B cell (primary cell): ENCODE data around the gene GSTO2. TPM values are rescaled to one million over a fixed set of nuclear protein-coding genes. Genes with fewer than 3 reads are reported as not detected.
"Not testable (repeated sequence)": the region's sequence is repeated elsewhere in the genome, so short reads cannot be mapped to it uniquely, and the experiment has no call there.

Source experiments
- ATAC-seq: fragments of 200-7000 bp; cut with Tn5 transposase; one replicate; pipeline ENCODE4 v1.10.0; 2021; ENCODE audit warnings: low read depth, mild to moderate bottlenecking, moderate number of reproducible peaks, moderate library complexity
- CTCF ChIA-PET: fragments of 350-600 bp; sonication (Branson Sonifier 250); formaldehyde crosslinking; loops from one replicate; lab custom pipeline; 2021; ENCODE audit warnings: antibody characterized with exemption, inconsistent platforms; lab: Charles Lee
- POLR2A ChIA-PET: fragments of 350-600 bp; sonication (Branson Sonifier 250); formaldehyde crosslinking; loops from one replicate; lab custom pipeline; 2021; ENCODE audit warnings: antibody characterized with exemption; lab: Charles Lee
- DNase-seq: peaks from one replicate; pipeline ENCODE4 v3.0.0; 2013
- H2AFZ ChIP-seq: 2 replicates; pipeline ENCODE4 v1.6.1; 2012; ENCODE audit warnings: mild to moderate bottlenecking, low read depth, low read length; ENCODE audit not compliant: insufficient read depth, poor library complexity, severe bottlenecking
- H3K27ac ChIP-seq, 2 donors: 1 replicate in 1 of 2; 2 replicates in 1 of 2; pipeline ENCODE4 v1.5.1; 2012 to 2013; ENCODE audit warnings: low read length in 2 of 2, mild to moderate bottlenecking in 2 of 2, moderate library complexity in 1 of 2
- H3K27me3 ChIP-seq, 4 experiments: fragments of 200-600 bp in 1 of 4; sonication (generic) in 1 of 4; replicated peaks in 1 of 4; 1 replicate in 2 of 4; 2 replicates in 2 of 4; pipeline versions ENCODE4 v1.6.1 to v1.7.0; 2013 to 2016; ENCODE audit warnings: low read length in 3 of 4, mild to moderate bottlenecking in 2 of 4, mixed read lengths in 1 of 4, moderate library complexity in 1 of 4; ENCODE audit not compliant: insufficient read depth in 4 of 4, control insufficient read depth in 3 of 4; ENCODE audit errors: control extremely low read depth in 1 of 4
- H3K36me3 ChIP-seq, 2 experiments: replicated peaks in 1 of 2; 1 replicate in 1 of 2; 2 replicates in 1 of 2; pipeline versions ENCODE4 v1.6.1 to v1.7.1; 2013; ENCODE audit warnings: low read length in 1 of 2; ENCODE audit not compliant: insufficient read depth in 2 of 2, control insufficient read depth in 1 of 2; ENCODE audit errors: control extremely low read depth in 1 of 2, extremely low read depth in 1 of 2
- H3K4me1 ChIP-seq, 2 donors: fragments of 200-600 bp in 1 of 2; sonication (generic) in 1 of 2; 1 replicate in 1 of 2; 2 replicates in 1 of 2; pipeline versions ENCODE4 v1.5.1 to v1.6.1; 2013 to 2017; ENCODE audit warnings: low read length in 2 of 2; ENCODE audit not compliant: control insufficient read depth in 2 of 2, insufficient read depth in 2 of 2
- H3K4me2 ChIP-seq: replicated peaks from 2 replicates; pipeline ENCODE3; 2012; ENCODE audit warnings: mild to moderate bottlenecking, low read depth, low read length; ENCODE audit not compliant: poor library complexity, severe bottlenecking
- H3K4me3 ChIP-seq, 5 experiments: fragments of 200-600 bp in 1 of 5; sonication (generic) in 1 of 5; 1 replicate in 3 of 5; 2 replicates in 2 of 5; pipeline versions ENCODE4 v1.5.1 to v1.7.0; 2011 to 2016; ENCODE audit warnings: low read length in 4 of 5, mild to moderate bottlenecking in 4 of 5, low read depth in 2 of 5, control low read depth in 1 of 5, moderate library complexity in 1 of 5; ENCODE audit not compliant: insufficient read depth in 1 of 5; ENCODE audit errors: control extremely low read depth in 1 of 5, extremely low read depth in 1 of 5
- H3K79me2 ChIP-seq: fragments of 200-600 bp; sonication (generic); one replicate; pipeline ENCODE4 v1.6.0; 2016; ENCODE audit warnings: low read length; ENCODE audit not compliant: control insufficient read depth, insufficient read depth
- H3K9ac ChIP-seq: fragments of 200-600 bp; sonication (generic); 2 replicates; pipeline ENCODE4 v1.6.1; 2017; ENCODE audit warnings: mild to moderate bottlenecking, low read length, moderate library complexity
- H3K9me3 ChIP-seq, 3 donors: one replicate each; pipeline versions ENCODE4 v1.6.1 to v1.7.1; 2013; ENCODE audit warnings: low read length in 2 of 3; ENCODE audit not compliant: control insufficient read depth in 2 of 3, insufficient read depth in 1 of 3; ENCODE audit errors: control extremely low read depth in 1 of 3
- H4K20me1 ChIP-seq: 2 replicates; pipeline ENCODE4 v1.6.0; 2012; ENCODE audit warnings: mild to moderate bottlenecking, low read length; ENCODE audit not compliant: insufficient read depth, control insufficient read depth, poor library complexity, severe bottlenecking
- H3K27ac Mint-ChIP-seq: one replicate; pipeline ENCODE4 v1.8.0; 2021; ENCODE audit warnings: mixed read lengths
- H3K27me3 Mint-ChIP-seq: one replicate; pipeline ENCODE4 v1.8.0; 2021; ENCODE audit warnings: mixed read lengths
- H3K4me1 Mint-ChIP-seq: one replicate; pipeline ENCODE4 v1.8.0; 2021; ENCODE audit warnings: mixed read lengths
- H3K4me3 Mint-ChIP-seq: one replicate; pipeline ENCODE4 v1.8.0; 2021; ENCODE audit warnings: mixed read lengths
- H3K9me3 Mint-ChIP-seq: one replicate; pipeline ENCODE4 v1.8.0; 2022; ENCODE audit warnings: mixed read lengths; ENCODE audit not compliant: insufficient read depth
- CTCF ChIP-seq: fragments of 200-600 bp; IDR thresholded peaks from one replicate; pipeline ENCODE4 v1.8.0; 2022; ENCODE audit warnings: antibody characterized with exemption, mild to moderate bottlenecking
- EZH2 ChIP-seq: IDR thresholded peaks from 2 replicates; pipeline ENCODE4 v1.6.1; 2012; ENCODE audit warnings: borderline replicate concordance, low read depth, mild to moderate bottlenecking, moderate library complexity, low read length; ENCODE audit not compliant: insufficient read depth, poor library complexity, severe bottlenecking
- WGBS: methylation state at CpG from one replicate; pipeline ENCODE4 v1.1.5; 2013; ENCODE audit warnings: missing lambda C conversion rate; ENCODE audit not compliant: insufficient coverage; 5-methylcytosine and 5-hydroxymethylcytosine counted together
- intact Hi-C: fragments of 100-400 bp; cut with micrococcal nuclease; formaldehyde crosslinking; loops from one replicate; pipeline ENCODE4 v1.10.0; 2022
- polyA plus RNA-seq: library from polyadenylated mRNA; depleted of rRNA; stranded (reverse); fragments of >200 nt; gene quantifications from 2 replicates; pipeline ENCODE4 v1.2.3, GENCODE V29; 2012
- total RNA-seq, 2 donors: library from RNA; stranded (reverse); fragments of 120-200 nt in 1 of 2; gene quantifications; 1 replicate in 1 of 2; 2 replicates in 1 of 2; pipeline versions ENCODE4 v1.2.3 to v1.2.4, GENCODE V29; 2013 to 2022

Gene GSTO2
- total and polyA plus RNA-seq, 2 donors (not counting 1 experiment from before 2014, with no cell fraction given): 0.16 to 0.89 TPM

DNA sequence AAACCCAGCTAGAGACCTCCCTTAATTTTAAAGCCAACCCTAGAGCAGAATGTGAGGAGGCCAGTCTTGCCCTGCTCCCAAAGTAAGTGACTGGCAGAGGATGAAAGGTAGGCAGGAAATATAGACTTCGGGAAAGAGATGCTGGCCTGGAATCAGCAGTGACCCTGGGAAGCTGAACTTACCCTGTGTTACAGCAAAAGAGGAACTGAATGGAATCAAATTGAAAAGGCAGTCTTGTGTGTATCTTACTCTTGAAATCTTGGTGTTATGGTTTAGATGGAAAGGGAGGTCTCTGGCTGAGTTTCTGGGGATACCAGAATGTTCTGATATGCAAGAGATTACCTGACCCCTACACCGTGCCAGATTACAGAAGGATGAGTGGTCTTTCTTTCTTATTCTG, 28.9 kb upstream of the GSTO2 start:
- H2AFZ ChIP-seq: no peak overlapping the region
- TF ChIP-seq EZH2 (no peak), CTCF (no peak)
- H4K20me1 ChIP-seq: no peaks in the 10 kb centered on the region
- Mint-ChIP-seq H3K27ac (no peak overlapping the region), H3K9me3 (peaks cover 4% of the 10 kb centered on the region), H3K4me1 (no peaks in the 10 kb centered on the region), H3K27me3 (peaks cover 60% of the 10 kb centered on the region), H3K4me3 (no peak overlapping the region)
- no peaks in the 10 kb centered on the region for H3K79me2 ChIP-seq
- ChIA-PET CTCF (no interaction called here), POLR2A (no interaction called here)
- intact Hi-C loops: no loop called here
- no peaks in the 10 kb centered on the region for H3K4me1 ChIP-seq
- H3K4me2 ChIP-seq: no peak overlapping the region
- no peaks in the 10 kb centered on the region for H3K36me3 ChIP-seq
- H3K4me3 ChIP-seq: no peak overlapping the region
- DNase-seq (no peak), ATAC-seq (no peak)
- peaks cover 0 to 3% (median 2%) of the 10 kb centered on the region in 3 donors for H3K9me3 ChIP-seq
- 0% methylated on average over 1 of the region's 2 CpGs for WGBS
- peaks cover 0 to 11% (median 3%) of the 10 kb centered on the region in 4 experiments for H3K27me3 ChIP-seq
- no peak overlapping the region for H3K27ac ChIP-seq
- H3K9ac ChIP-seq: no peak overlapping the region

GRCh38 chr10:104242545-104242944, 26.4 kb upstream of the GSTO2 start:
- peaks cover 0 to 6% (median 0%) of the 10 kb centered on the region in 3 donors for H3K9me3 ChIP-seq
- Mint-ChIP-seq H3K27ac (no peak overlapping the region), H3K4me1 (no peaks in the 10 kb centered on the region), H3K9me3 (no peaks in the 10 kb centered on the region), H3K27me3 (peaks cover 43% of the 10 kb centered on the region), H3K4me3 (no peak overlapping the region)
- intact Hi-C loops: no loop called here
- no peaks in the 10 kb centered on the region for H3K36me3 ChIP-seq
- ATAC-seq: no peak
- H2AFZ ChIP-seq: no peak overlapping the region
- CTCF ChIA-PET: no interaction called here
- no peaks in the 10 kb centered on the region for H3K79me2 ChIP-seq
- peaks cover 0 to 11% (median 3%) of the 10 kb centered on the region in 4 experiments for H3K27me3 ChIP-seq
- H4K20me1 ChIP-seq: no peaks in the 10 kb centered on the region
- H3K4me2 ChIP-seq: no peak overlapping the region
- no peak for DNase-seq
- H3K9ac ChIP-seq: no peak overlapping the region
- POLR2A ChIA-PET: interaction anchor here (0.5 kb wide), 1 partner anchor 904 kb away, joined by 4 read pairs; no protein-coding TSS in a partner anchor
- TF ChIP-seq EZH2 (no peak), CTCF (no peak)
- no peak overlapping the region for H3K27ac ChIP-seq
- H3K4me1 ChIP-seq: no peaks in the 10 kb centered on the region
- no peak overlapping the region for H3K4me3 ChIP-seq

DNA sequence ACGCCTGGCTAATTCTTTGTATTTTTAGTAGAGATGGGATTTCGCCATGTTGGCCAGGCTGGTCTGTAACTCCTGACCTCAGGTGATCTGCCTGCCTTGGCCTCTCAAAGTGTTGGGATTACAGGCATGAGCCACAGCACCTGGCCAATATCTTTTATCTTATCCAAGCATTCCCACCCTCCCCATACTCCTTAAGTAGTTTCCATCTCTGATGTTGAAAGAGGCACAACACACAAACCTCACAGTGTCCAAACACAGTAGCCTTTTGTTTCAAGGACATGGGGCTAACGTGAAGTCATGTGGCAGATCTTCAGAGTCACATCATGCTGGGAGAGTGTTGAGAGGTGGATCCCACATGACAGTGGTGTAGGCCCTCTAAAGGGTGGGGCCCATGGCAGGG, 26.0 kb upstream of the GSTO2 start:
- H3K4me1 Mint-ChIP-seq, intact Hi-C loops, H2AFZ ChIP-seq, H3K36me3 ChIP-seq, H3K4me3 Mint-ChIP-seq, POLR2A ChIA-PET, H3K27ac Mint-ChIP-seq, H3K79me2 ChIP-seq, H3K9ac ChIP-seq, ATAC-seq, H3K4me3 ChIP-seq, CTCF ChIA-PET, H3K9me3 ChIP-seq, H3K9me3 Mint-ChIP-seq, H4K20me1 ChIP-seq, H3K4me2 ChIP-seq, H3K4me1 ChIP-seq, H3K27ac ChIP-seq, DNase-seq: not testable (repeated sequence)
- H3K27me3 ChIP-seq: peaks cover 0 to 11% (median 3%) of the 10 kb centered on the region in 4 experiments
- WGBS: no CpG with 5 or more reads among the region's 3 CpGs
- H3K27me3 Mint-ChIP-seq: peaks cover 40% of the 10 kb centered on the region
